Measurements from ENCODE around the gene ACTL6A. TPM values are rescaled to one million over a fixed set of nuclear protein-coding genes. Genes with fewer than 3 reads are reported as not detected.

The ACTL6A gene
- 74.5 and 83.2 TPM in 2 replicates for total RNA-seq (2021)
- long read RNA-seq, transcript ACTL6A-202 (14 exons, 1,901 nt) = major isoform, 805 of 958 reads
- long read RNA-seq, transcript ACTL6A-203 (14 exons, 1,750 nt) = minor isoform, 94 of 958 reads
- long read RNA-seq, partial matches to known transcripts = 14 of 958 reads
- long read RNA-seq, other reads (novel, unspliced or antisense) = 41 of 958 reads

DNA sequence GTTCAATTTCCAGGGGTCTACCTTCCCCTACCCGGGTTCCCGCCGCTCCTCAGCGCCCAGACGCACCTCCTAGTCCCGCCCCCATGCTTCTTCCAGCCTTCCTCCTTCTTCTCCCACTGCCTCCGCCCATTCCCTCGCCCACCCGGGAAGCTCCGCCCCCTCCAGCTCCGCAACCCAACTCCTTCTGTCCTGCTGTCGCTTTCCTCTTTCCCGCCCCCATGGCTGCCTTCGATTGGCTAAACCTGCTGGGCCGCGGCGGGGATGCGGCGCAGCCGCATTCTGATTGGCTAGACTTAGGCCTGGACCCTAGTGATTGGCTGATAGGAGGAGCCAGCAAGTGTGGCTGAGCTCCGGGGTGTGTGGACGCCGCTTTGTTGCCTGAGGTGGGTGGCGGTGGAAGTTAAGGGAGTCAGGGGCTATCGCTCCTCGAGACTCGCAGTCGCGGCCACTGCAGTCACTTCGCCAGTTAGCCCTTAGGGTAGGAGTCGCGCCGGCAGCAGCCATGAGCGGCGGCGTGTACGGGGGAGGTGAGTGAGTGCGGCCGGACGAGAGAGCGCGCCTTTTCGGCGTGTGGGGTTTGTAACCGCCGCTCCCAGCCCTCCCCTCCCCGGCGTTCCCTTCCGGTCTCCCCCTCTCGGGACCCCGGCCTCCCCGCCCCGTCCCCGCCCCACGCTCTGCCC is at the start of gene ACTL6A:
Gene ACTL6A (plus strand): TSS at position 336 of the 680 bp plus-strand sequence. CDS start 167 bp downstream, at position 503.
- Histone ChIP-seq H3K27ac (ENCODE audit: insufficient read length, low read depth, low read length) (peak within 1 kb of the TSS; percentile 31), H2BK120ac (ENCODE audit: low read depth, low read length, poor library complexity, severe bottlenecking) (no peak within 1 kb of the TSS), H2BK5ac (ENCODE audit: insufficient read length, low read length) (no peak within 1 kb of the TSS), H4K20me1 (ENCODE audit: control insufficient read depth, insufficient read depth, insufficient read length) (no peaks in the 10 kb centered on the region), H2AFZ (ENCODE audit: low read length) (no peak within 1 kb of the TSS), H4K5ac (ENCODE audit: insufficient read length, low read depth, low read length) (no peak within 1 kb of the TSS), H3K23me2 (ENCODE audit: insufficient read length, low read depth, low read length, poor library complexity, severe bottlenecking) (peaks cover 5% of the 10 kb centered on the region), H3K4ac (ENCODE audit: low read depth, low read length) (no peak within 1 kb of the TSS), H3K79me1 (ENCODE audit: insufficient read depth, low read depth, low read length, poor library complexity, severe bottlenecking) (peaks cover 14% of the 10 kb centered on the region), H3K56ac (ENCODE audit: insufficient read length, low read depth, low read length) (no peak within 1 kb of the TSS), H3K4me1 (ENCODE audit: insufficient read depth, low read length) (no peaks in the 10 kb centered on the region), H2BK20ac (ENCODE audit: low read depth, low read length, poor library complexity, severe bottlenecking) (no peak within 1 kb of the TSS), H3K4me2 (ENCODE audit: insufficient read depth, insufficient read length, low read length) (peak within 1 kb of the TSS; percentile 75), H3T11ph (ENCODE audit: low read length) (no peak within 1 kb of the TSS), H2BK15ac (ENCODE audit: low read depth, low read length) (no peak within 1 kb of the TSS), H4K91ac (ENCODE audit: insufficient read length, low read depth, low read length) (no peak within 1 kb of the TSS), H4K8ac (replicated peaks; ENCODE audit: insufficient read length, low read depth, low read length) (no peak within 1 kb of the TSS), H3K23ac (ENCODE audit: insufficient read length, low read depth, low read length) (no peak within 1 kb of the TSS), H3K79me2 (ENCODE audit: insufficient read depth, low read length) (peaks cover 12% of the 10 kb centered on the region; the same call in 1 of the 2 replicates), H3K9me3 (ENCODE audit: control insufficient read depth, low read depth, low read length) (no peaks in the 10 kb centered on the region), H2AK5ac (ENCODE audit: insufficient read length, low read length) (no peak within 1 kb of the TSS), H3K14ac (ENCODE audit: insufficient read depth, low read length) (peak within 1 kb of the TSS; percentile 99), H2BK12ac (ENCODE audit: insufficient read length, low read depth, low read length) (no peak within 1 kb of the TSS), H3K18ac (ENCODE audit: insufficient read length, low read depth, low read length) (peak within 1 kb of the TSS; percentile 96), H3K27me3 (ENCODE audit: insufficient read depth, low read length) (no peaks in the 10 kb centered on the region), H3K9ac (ENCODE audit: extremely low read depth, insufficient read length, low read length) (peak within 1 kb of the TSS; percentile 98)
- Mint-ChIP-seq H3K36me3 (ENCODE audit: insufficient read depth in 1 of 3, low read depth in 3 of 3) (no peaks in the 10 kb centered on the region), H3K27me3 (ENCODE audit: low read depth) (no peaks in the 10 kb centered on the region), H3K9me3 (no peaks in the 10 kb centered on the region), H3K4me1 (peaks cover 5 to 8% of the 10 kb centered on the region in 2 experiments), H3K27ac (peak within 1 kb of the TSS; percentile 99), H3K4me3 (peak within 1 kb of the TSS; percentile 95 to 98)
- TF ChIP-seq, protein P1, sequence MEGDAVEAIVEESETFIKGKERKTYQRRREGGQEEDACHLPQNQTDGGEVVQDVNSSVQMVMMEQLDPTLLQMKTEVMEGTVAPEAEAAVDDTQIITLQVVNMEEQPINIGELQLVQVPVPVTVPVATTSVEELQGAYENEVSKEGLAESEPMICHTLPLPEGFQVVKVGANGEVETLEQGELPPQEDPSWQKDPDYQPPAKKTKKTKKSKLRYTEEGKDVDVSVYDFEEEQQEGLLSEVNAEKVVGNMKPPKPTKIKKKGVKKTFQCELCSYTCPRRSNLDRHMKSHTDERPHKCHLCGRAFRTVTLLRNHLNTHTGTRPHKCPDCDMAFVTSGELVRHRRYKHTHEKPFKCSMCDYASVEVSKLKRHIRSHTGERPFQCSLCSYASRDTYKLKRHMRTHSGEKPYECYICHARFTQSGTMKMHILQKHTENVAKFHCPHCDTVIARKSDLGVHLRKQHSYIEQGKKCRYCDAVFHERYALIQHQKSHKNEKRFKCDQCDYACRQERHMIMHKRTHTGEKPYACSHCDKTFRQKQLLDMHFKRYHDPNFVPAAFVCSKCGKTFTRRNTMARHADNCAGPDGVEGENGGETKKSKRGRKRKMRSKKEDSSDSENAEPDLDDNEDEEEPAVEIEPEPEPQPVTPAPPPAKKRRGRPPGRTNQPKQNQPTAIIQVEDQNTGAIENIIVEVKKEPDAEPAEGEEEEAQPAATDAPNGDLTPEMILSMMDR (conservative IDR thresholded peaks at IDR 0.05) = no peak
- DNase-seq = peak; percentile 100
- no CpG with 5 or more reads among the region's 55 CpGs for WGBS (ENCODE audit: extremely low coverage, insufficient read length, low lambda C conversion rate)
